22Rv1 (cell line): Measurements from ENCODE around the gene ZNF716.

ENCODE experiments used
- ZFX ChIP-seq: fragments of 450-650 bp; IDR thresholded peaks from 2 replicates; pipeline ENCODE4 v1.6.1; 2017; ENCODE audit warnings: antibody characterized with exemption, borderline replicate concordance
- TF ChIP-seq, protein P1 (sequence below): fragments of 450-650 bp; IDR thresholded peaks from 2 replicates; pipeline ENCODE4 v1.5.1; 2017; ENCODE audit warnings: mild to moderate bottlenecking

DNA sequence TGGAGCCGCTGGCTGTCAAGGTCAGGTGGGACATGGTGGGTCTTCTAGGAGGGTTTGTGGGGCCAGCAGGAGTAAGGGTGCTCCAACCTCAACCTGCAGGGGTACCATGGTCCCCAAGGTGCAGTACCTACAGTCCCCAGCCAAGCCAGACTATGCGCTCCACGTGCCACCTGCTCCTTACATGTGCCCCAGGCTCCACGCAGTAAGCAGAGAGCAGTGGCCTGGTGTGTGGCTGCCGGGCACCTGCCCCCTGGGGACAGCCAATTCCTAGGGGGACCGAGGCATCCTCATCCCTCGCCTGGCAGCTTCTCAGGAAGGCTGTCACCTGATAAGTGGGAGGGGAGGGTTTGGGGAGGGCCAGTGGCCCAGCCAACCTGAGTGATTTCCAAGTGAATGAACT is 11.7 kb upstream of the ZNF716 start:
- TF ChIP-seq, protein P1, sequence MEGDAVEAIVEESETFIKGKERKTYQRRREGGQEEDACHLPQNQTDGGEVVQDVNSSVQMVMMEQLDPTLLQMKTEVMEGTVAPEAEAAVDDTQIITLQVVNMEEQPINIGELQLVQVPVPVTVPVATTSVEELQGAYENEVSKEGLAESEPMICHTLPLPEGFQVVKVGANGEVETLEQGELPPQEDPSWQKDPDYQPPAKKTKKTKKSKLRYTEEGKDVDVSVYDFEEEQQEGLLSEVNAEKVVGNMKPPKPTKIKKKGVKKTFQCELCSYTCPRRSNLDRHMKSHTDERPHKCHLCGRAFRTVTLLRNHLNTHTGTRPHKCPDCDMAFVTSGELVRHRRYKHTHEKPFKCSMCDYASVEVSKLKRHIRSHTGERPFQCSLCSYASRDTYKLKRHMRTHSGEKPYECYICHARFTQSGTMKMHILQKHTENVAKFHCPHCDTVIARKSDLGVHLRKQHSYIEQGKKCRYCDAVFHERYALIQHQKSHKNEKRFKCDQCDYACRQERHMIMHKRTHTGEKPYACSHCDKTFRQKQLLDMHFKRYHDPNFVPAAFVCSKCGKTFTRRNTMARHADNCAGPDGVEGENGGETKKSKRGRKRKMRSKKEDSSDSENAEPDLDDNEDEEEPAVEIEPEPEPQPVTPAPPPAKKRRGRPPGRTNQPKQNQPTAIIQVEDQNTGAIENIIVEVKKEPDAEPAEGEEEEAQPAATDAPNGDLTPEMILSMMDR: no peak
- TF ChIP-seq ZFX: no peak
